Smooth muscle cell (in vitro differentiated cells): Measurements from ENCODE around the gene WDR5. TPM values are rescaled to one million over a fixed set of nuclear protein-coding genes. Genes with fewer than 3 reads are reported as not detected.
A peak's percentile ranks its signal among the peaks of the same experiment; 100 is the strongest.

ENCODE experiments used
- DNase-seq: peaks from one replicate; lab custom pipeline; 2025; ENCODE audit not compliant: unreplicated experiment; lab: John Stamatoyannopoulos, UW
- H2AFZ ChIP-seq: fragments of 200-600 bp; sonication (generic); 2 replicates; pipeline ENCODE4 v1.6.0; 2016; ENCODE audit warnings: antibody characterized with exemption, low read depth, mild to moderate bottlenecking
- H3F3A ChIP-seq: fragments of 200-600 bp; sonication (generic); 2 replicates; pipeline ENCODE4 v1.6.0; 2017; ENCODE audit warnings: antibody characterized with exemption, low read depth
- H3K27ac ChIP-seq: fragments of 200-600 bp; sonication (generic); 2 replicates; pipeline ENCODE4 v1.5.1; 2016; ENCODE audit warnings: low read depth, mild to moderate bottlenecking
- H3K27me3 ChIP-seq: fragments of 200-600 bp; sonication (generic); 2 replicates; pipeline ENCODE4 v1.6.1; 2016; ENCODE audit warnings: low read depth, mild to moderate bottlenecking
- H3K36me3 ChIP-seq: fragments of 200-600 bp; sonication (generic); 2 replicates; pipeline ENCODE4 v1.5.1; 2016; ENCODE audit warnings: low read depth
- H3K4me1 ChIP-seq: fragments of 200-600 bp; sonication (generic); 2 replicates; pipeline ENCODE4 v1.5.1; 2016; ENCODE audit warnings: low read depth
- H3K4me2 ChIP-seq: fragments of 200-600 bp; sonication (generic); 2 replicates; pipeline ENCODE4 v1.6.0; 2016; ENCODE audit warnings: mild to moderate bottlenecking
- H3K4me3 ChIP-seq: fragments of 200-600 bp; sonication (generic); 2 replicates; pipeline ENCODE4 v1.5.1; 2016; ENCODE audit warnings: mild to moderate bottlenecking
- H3K79me2 ChIP-seq: fragments of 200-600 bp; sonication (generic); 2 replicates; pipeline ENCODE4 v1.6.0; 2016; ENCODE audit warnings: low read depth, mild to moderate bottlenecking
- H3K9ac ChIP-seq: fragments of 200-600 bp; sonication (generic); 2 replicates; pipeline ENCODE4 v1.6.0; 2016; ENCODE audit warnings: low read depth
- H3K9me3 ChIP-seq: fragments of 200-600 bp; sonication (generic); replicated peaks from 2 replicates; pipeline ENCODE4 v1.5.1; 2016; ENCODE audit warnings: low read depth
- H4K20me1 ChIP-seq: fragments of 200-600 bp; sonication (generic); 2 replicates; pipeline ENCODE4 v1.6.0; 2016; ENCODE audit warnings: low read depth
- CTCF ChIP-seq: fragments of 200-600 bp; sonication (generic); IDR thresholded peaks from 2 replicates; pipeline ENCODE4 v1.5.1; 2017; ENCODE audit warnings: borderline replicate concordance, mild to moderate bottlenecking, antibody characterized with exemption; ENCODE audit not compliant: insufficient read depth, poor library complexity, severe bottlenecking
- WGBS: methylation state at CpG from one replicate; pipeline ENCODE4 v1.1.7; 2016; ENCODE audit warnings: low lambda C conversion rate; 5-methylcytosine and 5-hydroxymethylcytosine counted together
- polyA plus RNA-seq: library from polyadenylated mRNA; unstranded; fragments of >200 nt; fragmentation: Nextera tagmentation; extraction: Ambion mirVana; gene quantifications from 2 replicates; pipeline ENCODE4 v1.2.1, GENCODE V29; 2016
- total RNA-seq: library from RNA; depleted of rRNA; stranded (reverse); fragments of >200 nt; gene quantifications from 2 replicates; pipeline ENCODE4 v1.2.3, GENCODE V29; 2014

Gene WDR5
- total and polyA plus RNA-seq, 2 experiments from 2014 or later = 9.8 to 15.7 TPM

- Histone ChIP-seq H3K27me3 (no peaks in the 10 kb centered on the region), H3K27ac (no peak overlapping the region), H3K9me3 (no peaks in the 10 kb centered on the region)
These were observed 33.1 kb downstream of the WDR5 start for GRCh38 chr9:134168757-134169550.

GRCh38 chr9:134169724-134170401 is 34.0 kb downstream of the WDR5 start:
- Histone ChIP-seq H3K9ac (no peak overlapping the region), H3K4me3 (no peak overlapping the region), H3K4me2 (no peak overlapping the region), H3K4me1 (no peaks in the 10 kb centered on the region), H3K36me3 (no peaks in the 10 kb centered on the region), H3K9me3 (no peaks in the 10 kb centered on the region), H3F3A (no peaks in the 10 kb centered on the region), H3K27me3 (no peaks in the 10 kb centered on the region), H3K27ac (no peak overlapping the region), H2AFZ (no peak overlapping the region), H3K79me2 (no peaks in the 10 kb centered on the region), H4K20me1 (no peaks in the 10 kb centered on the region)
- WGBS = 87% methylated on average over 23 of the region's 24 CpGs
- DNase-seq = no peak
- no peak for TF ChIP-seq CTCF

More at GRCh38 chr9:134168757-134169550, 33.1 kb downstream of the WDR5 start:
- no peak overlapping the region for H2AFZ ChIP-seq
- no peaks in the 10 kb centered on the region for H3K79me2 ChIP-seq
- H3K4me3 ChIP-seq = no peak overlapping the region
- no peak overlapping the region for H3K9ac ChIP-seq
- no peaks in the 10 kb centered on the region for H3K4me1 ChIP-seq
- H4K20me1 ChIP-seq = no peaks in the 10 kb centered on the region
- H3K4me2 ChIP-seq = no peak overlapping the region
- no peak for DNase-seq
- H3F3A ChIP-seq = no peaks in the 10 kb centered on the region
- H3K36me3 ChIP-seq = no peaks in the 10 kb centered on the region
- TF ChIP-seq CTCF = peak; percentile 5
- 93% methylated on average over 11 of the region's 11 CpGs for WGBS

GRCh38 chr9:134170532-134171315 is 34.8 kb downstream of the WDR5 start:
- H3K9ac ChIP-seq = no peak overlapping the region
- no peak for TF ChIP-seq CTCF
- H3K4me1 ChIP-seq = no peaks in the 10 kb centered on the region
- H3K36me3 ChIP-seq = no peaks in the 10 kb centered on the region
- no peaks in the 10 kb centered on the region for H3K9me3 ChIP-seq
- no peak overlapping the region for H3K27ac ChIP-seq
- 33% methylated on average over 17 of the region's 17 CpGs for WGBS
- DNase-seq = no peak
- H3K4me3 ChIP-seq = no peak overlapping the region
- no peaks in the 10 kb centered on the region for H3K79me2 ChIP-seq
- H3K4me2 ChIP-seq = no peak overlapping the region
- H3K27me3 ChIP-seq = no peaks in the 10 kb centered on the region
- H2AFZ ChIP-seq = no peak overlapping the region
- H4K20me1 ChIP-seq = no peaks in the 10 kb centered on the region
- no peaks in the 10 kb centered on the region for H3F3A ChIP-seq
